Central memory CD8-positive, alpha-beta T cell (primary cell): ENCODE results near the gene RCAN1.
"Not testable (repeated sequence)": the region's sequence is repeated elsewhere in the genome, so short reads cannot be mapped to it uniquely, and the experiment has no call there.

Experiments used
- ATAC-seq: fragments of 150-1000 bp; cut with Tn5 transposase; replicated peaks from 2 replicates; pipeline ENCODE4 v1.10.0; 2022; ENCODE audit warnings: mild to moderate bottlenecking, moderate FRiP score, moderate number of reproducible peaks; ENCODE audit not compliant: poor library complexity, severe bottlenecking; ENCODE audit errors: extremely low read depth
- DNase-seq, 2 donors: peaks; one replicate each; pipeline ENCODE4 v3.0.0; 2021; ENCODE audit warnings: low spot score in 2 of 2
- H3K27ac Mint-ChIP-seq: one replicate; pipeline ENCODE4 v1.8.0; 2022; ENCODE audit warnings: low read depth, mild to moderate bottlenecking, moderate library complexity, mixed read lengths
- H3K27me3 Mint-ChIP-seq: one replicate; pipeline ENCODE4 v1.8.0; 2022; ENCODE audit warnings: mixed read lengths
- H3K36me3 Mint-ChIP-seq: one replicate; pipeline ENCODE4 v1.8.0; 2022; ENCODE audit warnings: mild to moderate bottlenecking, moderate library complexity, mixed read lengths; ENCODE audit not compliant: insufficient read depth
- H3K4me1 Mint-ChIP-seq: one replicate; pipeline ENCODE4 v1.8.0; 2022; ENCODE audit warnings: mixed read lengths
- H3K4me3 Mint-ChIP-seq: one replicate; pipeline ENCODE4 v1.8.0; 2022; ENCODE audit warnings: mild to moderate bottlenecking, moderate library complexity, mixed read lengths
- H3K9me3 Mint-ChIP-seq: one replicate; pipeline ENCODE4 v1.8.0; 2022; ENCODE audit warnings: mixed read lengths

Gene RCAN1

DNA sequence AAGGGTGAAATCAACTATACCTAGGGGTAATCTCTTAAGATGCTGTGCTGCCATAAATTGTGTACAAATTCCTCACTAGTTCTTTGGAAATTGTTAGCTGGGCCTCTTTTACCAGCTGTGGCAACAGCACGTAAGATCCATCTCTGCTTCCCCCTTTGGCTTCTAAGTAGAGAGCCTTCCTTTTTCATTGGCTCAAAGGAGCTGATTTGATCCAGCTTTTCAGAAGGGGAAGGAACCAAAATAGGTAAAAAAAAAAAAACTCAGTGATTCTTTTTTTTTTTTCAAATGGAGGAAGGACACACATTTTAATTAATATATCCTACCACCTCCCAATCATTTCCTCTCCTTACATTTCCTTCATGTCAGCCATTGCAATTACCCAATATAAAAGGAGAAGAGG lies 4.0 kb upstream of the RCAN1 start:
- Mint-ChIP-seq H3K9me3 (no peaks in the 10 kb centered on the region), H3K36me3 (no peaks in the 10 kb centered on the region), H3K27ac (no peak overlapping the region), H3K4me1 (peaks cover 8% of the 10 kb centered on the region), H3K27me3 (peaks cover 41% of the 10 kb centered on the region), H3K4me3 (no peak overlapping the region)
- no peak for ATAC-seq
- DNase-seq, result no peak

DNA sequence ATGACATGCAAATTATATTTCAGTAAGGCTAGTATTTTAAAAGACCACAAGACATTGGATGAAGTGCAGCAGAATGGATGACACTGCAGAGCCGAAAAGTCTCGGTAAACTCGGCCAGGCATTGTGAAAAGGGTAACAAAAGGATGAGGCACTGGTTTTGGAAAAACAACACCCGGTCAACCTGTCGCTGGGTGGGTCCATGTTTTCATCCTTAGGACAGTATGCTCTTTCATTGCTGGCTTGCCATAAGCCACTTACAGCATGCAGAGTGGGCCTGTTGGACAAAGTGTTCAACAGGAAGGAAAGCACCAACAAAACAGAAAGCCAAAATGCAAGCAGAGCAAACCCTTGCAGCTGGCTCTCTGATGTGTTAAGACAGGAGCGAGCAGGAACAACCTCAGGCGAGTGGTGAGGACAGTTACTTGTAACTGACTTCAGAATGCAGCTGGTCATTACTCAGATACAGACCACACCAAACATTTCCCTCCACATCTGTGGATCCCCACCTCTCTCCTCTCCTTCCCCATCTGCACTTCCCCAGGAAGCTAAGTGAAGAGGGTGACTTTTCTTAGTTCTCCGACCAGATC lies 2.9 kb upstream of the RCAN1 start:
- Mint-ChIP-seq H3K9me3 (no peaks in the 10 kb centered on the region), H3K4me1 (peaks cover 18% of the 10 kb centered on the region), H3K4me3 (no peak overlapping the region), H3K36me3 (no peaks in the 10 kb centered on the region), H3K27ac (no peak overlapping the region), H3K27me3 (peaks cover 30% of the 10 kb centered on the region)
- no peak for DNase-seq
- no peak for ATAC-seq

DNA sequence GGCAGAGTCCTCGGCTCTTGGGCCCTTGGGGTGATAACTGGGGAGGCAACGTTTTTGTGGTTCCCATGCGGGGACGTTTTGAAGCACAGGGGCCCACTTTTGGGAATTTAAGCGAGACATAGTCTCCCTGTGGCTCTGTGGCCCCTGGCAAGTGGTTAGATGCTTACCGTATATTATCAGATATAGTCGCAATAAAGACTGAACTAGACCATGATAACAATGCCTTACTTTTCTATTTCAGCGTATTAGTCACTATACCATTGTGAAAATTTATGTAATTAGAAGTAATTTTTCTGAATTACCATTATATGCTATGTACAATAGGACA lies 538 bp upstream of the RCAN1 start:
- DNase-seq (no peak), ATAC-seq (peak; percentile 16)
- H3K27ac Mint-ChIP-seq, result peak overlapping the region; percentile 90
- H3K9me3 Mint-ChIP-seq, result no peaks in the 10 kb centered on the region
- peak overlapping the region; percentile 83 for H3K4me3 Mint-ChIP-seq
- H3K27me3 Mint-ChIP-seq, result peaks cover 7% of the 10 kb centered on the region
- no peaks in the 10 kb centered on the region for H3K36me3 Mint-ChIP-seq
- H3K4me1 Mint-ChIP-seq, result peaks cover 30% of the 10 kb centered on the region

DNA sequence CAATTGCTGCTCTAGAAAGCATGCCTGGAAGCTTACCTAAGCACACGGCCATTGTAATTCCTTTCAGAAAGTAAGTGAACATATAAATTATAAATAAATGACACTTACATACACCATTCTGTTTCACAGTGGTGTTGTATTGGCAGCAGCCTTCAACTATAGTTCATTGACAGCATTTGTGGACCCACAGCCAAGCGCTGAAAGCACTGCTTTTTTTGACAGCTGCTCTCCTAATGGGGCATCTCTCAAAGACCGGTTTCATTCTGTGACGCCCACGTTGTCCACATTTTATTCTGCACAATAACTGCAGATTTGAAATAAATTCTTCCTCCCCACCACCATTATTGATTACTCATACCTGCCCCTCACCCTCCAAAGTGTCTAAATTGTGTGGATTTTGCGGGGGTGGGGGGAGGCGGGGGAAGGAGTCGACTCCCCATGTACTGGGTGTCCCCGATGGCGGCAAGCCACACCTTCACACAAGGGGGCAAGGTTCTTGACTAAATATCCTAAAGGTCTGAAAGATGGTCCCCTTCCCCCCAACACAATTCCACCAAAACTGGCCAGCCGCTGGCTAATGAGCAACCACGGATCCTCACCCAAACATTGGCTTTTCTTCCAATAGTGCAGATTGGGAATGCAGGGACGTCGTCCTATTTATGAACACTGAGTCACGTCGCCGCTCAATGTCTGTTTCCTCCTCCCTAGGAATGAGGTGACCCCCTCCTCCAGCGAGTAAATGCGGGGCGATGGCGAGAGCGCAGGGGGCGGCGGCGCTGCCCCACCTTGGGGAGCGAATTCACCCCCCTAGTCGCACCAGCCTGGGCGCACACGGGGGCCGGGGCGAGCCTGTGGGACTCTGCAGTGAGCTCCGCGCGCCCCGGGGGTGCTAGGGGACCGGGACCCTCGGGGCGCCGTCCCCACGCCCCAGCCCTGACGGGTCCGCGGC lies 960 bp downstream of the RCAN1 start:
- Mint-ChIP-seq H3K27ac (no peak overlapping the region), H3K36me3 (no peaks in the 10 kb centered on the region)
- DNase-seq, result no peak

DNA sequence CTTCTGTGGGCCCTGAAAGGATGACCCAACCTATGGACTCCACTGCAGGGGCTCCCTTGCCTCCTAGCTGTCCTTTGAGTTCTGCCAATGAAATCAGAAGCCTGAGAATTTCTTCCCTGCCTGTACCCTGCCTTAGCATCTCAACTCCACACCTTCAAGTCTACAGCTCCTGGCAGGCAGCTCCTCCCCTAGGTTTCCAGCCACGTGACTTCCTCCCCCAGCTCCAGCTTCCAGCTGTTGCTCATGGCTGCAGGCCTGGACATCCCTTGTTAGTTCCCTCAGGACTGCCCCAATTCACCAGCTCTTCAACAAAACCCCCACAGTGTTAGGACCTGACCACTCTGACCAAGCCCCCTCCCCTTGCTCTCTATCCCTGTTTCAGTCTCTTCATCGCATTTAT lies 2.4 kb downstream of the RCAN1 start:
- ATAC-seq (no peak), DNase-seq (no peak)
- Mint-ChIP-seq H3K9me3 (no peaks in the 10 kb centered on the region), H3K4me1 (peaks cover 30% of the 10 kb centered on the region), H3K4me3 (no peak overlapping the region), H3K36me3 (no peaks in the 10 kb centered on the region), H3K27me3 (no peaks in the 10 kb centered on the region), H3K27ac (no peak overlapping the region)

More for the DNA sequence above, 960 bp downstream of the RCAN1 start:
- peak overlapping the region; percentile 83 for H3K4me3 Mint-ChIP-seq
- H3K4me1 Mint-ChIP-seq, result peaks cover 30% of the 10 kb centered on the region
- H3K27me3 Mint-ChIP-seq, result no peaks in the 10 kb centered on the region
- no peaks in the 10 kb centered on the region for H3K9me3 Mint-ChIP-seq
- ATAC-seq, result no peak

DNA sequence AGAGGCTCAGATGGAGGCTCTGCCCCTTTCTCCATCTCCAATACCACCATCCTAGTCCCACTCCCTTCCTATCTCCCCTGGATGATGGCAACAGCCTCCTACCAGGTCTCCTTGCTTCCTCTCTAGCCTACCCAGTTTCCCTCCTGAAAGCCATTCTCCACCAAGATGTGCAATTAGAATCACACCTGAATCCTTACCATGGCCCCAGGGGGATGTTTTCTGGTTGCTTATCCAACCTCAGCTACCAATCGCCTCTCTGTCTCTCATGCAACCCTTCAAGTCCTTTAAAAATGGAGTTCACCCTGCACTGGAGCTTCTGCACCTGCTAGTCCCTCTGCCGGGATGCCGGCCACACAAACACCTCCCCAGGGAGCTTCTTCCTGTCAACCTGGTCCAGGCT lies 2.9 kb downstream of the RCAN1 start:
- Mint-ChIP-seq H3K4me3 (no peak overlapping the region), H3K27me3 (no peaks in the 10 kb centered on the region), H3K4me1 (peaks cover 30% of the 10 kb centered on the region), H3K9me3 (no peaks in the 10 kb centered on the region), H3K36me3 (no peaks in the 10 kb centered on the region), H3K27ac (no peak overlapping the region)
- no peak for ATAC-seq
- no peak for DNase-seq

DNA sequence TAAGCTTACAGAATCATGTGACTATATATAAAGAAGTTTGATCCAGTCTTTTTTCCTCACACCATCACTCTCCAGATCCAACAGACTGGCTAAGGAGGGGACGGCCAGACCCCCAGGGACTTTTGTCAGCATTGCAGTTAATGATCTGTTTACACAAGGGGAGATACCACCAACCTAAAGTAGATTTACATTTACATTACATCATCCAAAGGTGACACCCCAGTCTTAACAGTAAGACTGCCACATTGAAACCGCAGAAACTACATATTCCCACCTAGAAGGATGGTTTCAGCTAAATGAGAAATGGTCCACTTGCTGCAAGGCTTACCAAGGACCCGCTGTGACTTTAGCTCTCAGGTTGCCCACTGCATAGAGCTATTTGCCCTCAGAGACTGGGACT lies 3.4 kb downstream of the RCAN1 start:
- ATAC-seq (no peak), DNase-seq (no peak)
- Mint-ChIP-seq H3K4me3 (no peak overlapping the region), H3K4me1 (peaks cover 30% of the 10 kb centered on the region), H3K36me3 (no peaks in the 10 kb centered on the region), H3K9me3 (no peaks in the 10 kb centered on the region), H3K27me3 (no peaks in the 10 kb centered on the region), H3K27ac (no peak overlapping the region)

DNA sequence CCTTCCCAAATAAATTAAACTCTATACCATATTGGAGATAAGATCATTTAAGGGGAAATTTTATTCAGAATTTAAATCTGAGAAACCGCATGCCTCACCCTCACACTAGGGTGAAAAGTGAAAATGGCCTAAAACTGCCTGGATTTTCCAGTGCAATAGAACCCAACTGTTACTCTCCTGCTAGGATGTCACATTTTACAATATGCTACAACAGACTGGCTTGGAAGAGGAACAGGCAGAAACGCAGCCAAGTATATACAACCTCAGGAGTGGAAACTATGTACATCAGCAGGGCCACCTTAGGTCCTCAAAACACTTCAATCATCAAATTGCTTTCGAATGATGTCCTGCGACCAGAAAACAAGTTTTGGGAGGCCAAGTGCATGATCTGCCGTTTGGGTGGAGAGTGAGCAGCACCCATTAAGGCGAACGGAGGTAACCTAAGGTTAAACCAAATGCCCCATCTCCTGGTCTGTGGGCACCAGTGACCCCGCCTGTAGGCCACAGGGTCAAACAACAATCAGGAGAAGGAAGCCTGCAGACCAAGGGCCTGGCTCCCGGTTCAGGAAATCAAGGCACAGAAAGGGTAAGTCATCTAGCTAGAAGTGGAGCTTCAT lies 4.9 kb downstream of the RCAN1 start:
- peaks cover 25% of the 10 kb centered on the region for H3K4me1 Mint-ChIP-seq
- no peaks in the 10 kb centered on the region for H3K27me3 Mint-ChIP-seq
- H3K36me3 Mint-ChIP-seq, result no peaks in the 10 kb centered on the region
- no peaks in the 10 kb centered on the region for H3K9me3 Mint-ChIP-seq
- DNase-seq (no peak), ATAC-seq (no peak)
- H3K27ac Mint-ChIP-seq, result no peak overlapping the region
- no peak overlapping the region for H3K4me3 Mint-ChIP-seq

DNA sequence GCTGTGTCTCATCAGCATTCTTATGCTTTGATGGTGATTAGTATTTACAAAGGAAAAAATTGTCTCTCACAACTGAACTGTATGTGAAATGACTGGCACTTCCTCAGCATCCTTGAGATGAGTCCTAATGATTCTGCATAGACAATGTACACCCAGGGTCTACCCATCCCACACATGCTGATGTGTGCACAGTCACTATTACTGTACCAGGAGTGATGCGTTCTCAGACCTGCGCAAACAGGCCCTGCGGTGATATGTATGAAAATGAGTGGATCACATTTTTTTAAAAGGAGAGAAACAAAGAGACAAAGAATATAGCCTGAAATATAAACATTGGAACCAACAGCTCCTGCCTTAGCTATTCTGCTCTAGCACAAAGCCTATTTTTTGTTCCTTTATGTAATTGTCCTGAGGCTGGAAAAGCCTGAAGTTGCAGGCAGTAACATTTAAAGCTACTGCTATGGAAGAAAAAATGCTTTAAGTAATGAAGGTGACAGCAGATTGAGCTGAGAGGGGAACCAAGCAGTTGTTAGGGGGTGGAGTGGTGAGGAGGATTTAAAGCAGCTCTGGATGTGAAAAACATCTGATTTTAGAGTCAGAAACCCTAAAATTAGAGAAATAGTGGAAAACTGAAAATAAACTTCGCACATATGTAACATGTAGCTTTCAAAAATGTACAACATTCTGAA lies 5.5 kb downstream of the RCAN1 start:
- no peaks in the 10 kb centered on the region for H3K9me3 Mint-ChIP-seq
- DNase-seq, result no peak
- H3K27me3 Mint-ChIP-seq, result no peaks in the 10 kb centered on the region
- H3K36me3 Mint-ChIP-seq, result no peaks in the 10 kb centered on the region
- H3K4me1 Mint-ChIP-seq, result peaks cover 25% of the 10 kb centered on the region
- H3K4me3 Mint-ChIP-seq, result no peak overlapping the region
- no peak overlapping the region for H3K27ac Mint-ChIP-seq
- no peak for ATAC-seq

DNA sequence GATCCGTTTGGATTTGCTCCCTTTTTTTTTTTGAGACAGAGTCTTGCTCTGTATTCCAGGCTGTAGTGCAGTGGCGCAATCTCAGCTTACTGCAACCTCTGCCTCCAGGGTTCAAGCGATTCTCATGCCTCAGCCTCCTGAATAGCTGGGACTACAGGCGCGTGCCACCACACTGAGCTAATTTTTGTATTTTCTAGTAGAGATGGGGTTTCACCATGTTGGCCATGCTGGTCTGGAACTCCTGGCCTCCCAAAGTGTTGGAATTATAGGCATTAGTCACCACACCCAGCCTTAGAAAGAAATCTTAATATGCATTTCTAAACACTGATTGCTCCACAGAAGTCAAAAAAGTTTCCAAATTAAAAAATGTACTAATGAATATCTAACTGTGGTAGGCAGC lies 7.5 kb downstream of the RCAN1 start:
- not testable (repeated sequence) for H3K9me3 Mint-ChIP-seq, H3K27me3 Mint-ChIP-seq, DNase-seq, H3K27ac Mint-ChIP-seq, H3K4me1 Mint-ChIP-seq, H3K36me3 Mint-ChIP-seq, H3K4me3 Mint-ChIP-seq, ATAC-seq

DNA sequence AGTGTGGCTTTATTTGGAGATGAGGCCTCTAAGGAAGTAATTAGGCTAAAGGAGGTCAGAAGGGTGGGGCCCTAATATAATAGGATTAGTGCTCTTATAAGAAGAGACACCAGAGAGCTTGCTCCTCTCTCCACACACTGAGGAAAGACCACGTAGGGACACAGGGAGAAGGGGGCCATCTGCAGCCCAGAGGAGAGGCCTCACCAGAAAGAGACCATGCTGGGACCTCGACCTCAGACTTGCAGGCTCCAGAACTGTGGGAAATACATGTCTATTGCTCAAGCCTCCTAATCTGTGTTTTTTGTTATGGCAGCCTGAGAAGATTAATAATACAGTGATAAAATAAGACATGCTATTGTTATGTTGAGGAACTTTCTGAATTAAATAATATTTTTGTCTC lies 8.3 kb downstream of the RCAN1 start:
- H3K4me3 Mint-ChIP-seq, result no peak overlapping the region
- no peaks in the 10 kb centered on the region for H3K4me1 Mint-ChIP-seq
- H3K27ac Mint-ChIP-seq, result no peak overlapping the region
- ATAC-seq (no peak), DNase-seq (no peak)
- H3K9me3 Mint-ChIP-seq, result no peaks in the 10 kb centered on the region
- H3K27me3 Mint-ChIP-seq, result no peaks in the 10 kb centered on the region
- no peaks in the 10 kb centered on the region for H3K36me3 Mint-ChIP-seq

DNA sequence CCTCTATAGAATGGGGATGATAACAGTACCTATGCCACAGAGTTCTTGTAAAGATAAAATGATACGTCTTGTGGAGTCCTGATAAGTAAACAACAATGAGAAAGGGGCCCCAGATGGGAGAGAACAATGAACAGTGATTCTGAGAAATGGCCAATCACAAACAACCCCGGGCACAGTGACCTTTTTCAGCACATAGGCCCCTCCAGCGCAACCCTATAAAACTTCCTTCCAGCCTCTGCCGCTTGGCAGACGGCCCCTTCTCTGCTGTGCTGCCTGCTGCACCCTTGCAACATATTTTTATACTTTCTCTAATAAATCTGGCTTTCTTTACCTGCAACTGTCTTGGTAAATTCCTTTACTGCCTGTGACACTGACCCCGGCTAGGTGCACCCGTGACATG lies 8.9 kb downstream of the RCAN1 start:
- H3K4me1 Mint-ChIP-seq, result no peaks in the 10 kb centered on the region
- H3K27me3 Mint-ChIP-seq, result no peaks in the 10 kb centered on the region
- DNase-seq (no peak), ATAC-seq (no peak)
- H3K4me3 Mint-ChIP-seq, result no peak overlapping the region
- H3K27ac Mint-ChIP-seq, result no peak overlapping the region
- H3K9me3 Mint-ChIP-seq, result no peaks in the 10 kb centered on the region
- H3K36me3 Mint-ChIP-seq, result no peaks in the 10 kb centered on the region
